ENCODE measurements around the gene FAM13A.
"Not testable (repeated sequence)": the region's sequence is repeated elsewhere in the genome, so short reads cannot be mapped to it uniquely, and the experiment has no call there.

The FAM13A gene

DNA sequence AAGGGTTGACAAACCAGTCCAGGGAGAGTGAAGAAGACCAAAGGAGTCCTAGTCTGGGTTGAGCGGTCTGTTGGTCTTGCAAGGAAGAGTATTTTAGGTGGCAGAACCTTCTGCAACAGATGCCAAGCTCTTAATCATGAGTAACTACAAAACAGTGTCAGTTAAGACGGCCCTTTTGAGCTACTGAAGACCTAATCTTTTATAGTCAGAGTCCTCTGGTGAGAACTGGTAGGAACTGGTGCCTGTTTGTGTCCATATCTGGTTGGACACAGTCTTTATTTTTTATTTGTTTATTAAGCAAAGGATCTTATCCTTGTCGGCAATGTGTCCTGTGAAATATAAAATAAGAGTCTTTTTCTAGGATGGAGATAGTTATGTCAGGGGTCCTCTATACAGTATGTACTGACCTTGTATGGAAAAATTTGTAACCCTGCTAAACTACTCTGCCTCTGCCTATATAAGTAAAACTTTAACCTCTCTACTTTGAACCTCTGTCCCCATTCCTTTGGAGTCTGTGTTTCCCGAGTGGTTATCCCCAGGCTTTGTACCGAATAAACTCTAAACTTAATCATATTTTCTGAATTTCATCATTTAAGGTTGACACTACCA is 47.1 kb downstream of the FAM13A start:
- Histone ChIP-seq H3K4me1 (ENCODE audit: insufficient read depth, poor library complexity, severe bottlenecking) (no peaks in the 10 kb centered on the region), H3K4me3 (ENCODE audit: severe bottlenecking) (no peak overlapping the region), H3K27ac (ENCODE audit: poor library complexity, severe bottlenecking) (no peak overlapping the region), H3K9me3 (ENCODE audit: severe bottlenecking) (peaks cover 2% of the 10 kb centered on the region), H3K27me3 (ENCODE audit: insufficient read depth, poor library complexity, severe bottlenecking) (no peaks in the 10 kb centered on the region), H3K36me3 (ENCODE audit: low read depth) (no peaks in the 10 kb centered on the region)
- DNase-seq (ENCODE audit: low spot score) (no peak), ATAC-seq (ENCODE audit: low read depth) (no peak)
- no peak for TF ChIP-seq CTCF (IDR thresholded peaks at IDR 0.05; ENCODE audit: poor library complexity, severe bottlenecking)

GRCh38 chr4:89009115-89009514 is 47.9 kb downstream of the FAM13A start:
- H3K9me3 ChIP-seq (ENCODE audit: severe bottlenecking), result peaks cover 2% of the 10 kb centered on the region
- TF ChIP-seq CTCF (IDR thresholded peaks at IDR 0.05; ENCODE audit: poor library complexity, severe bottlenecking), result no peak
- H3K27me3 ChIP-seq (ENCODE audit: insufficient read depth, poor library complexity, severe bottlenecking), result no peaks in the 10 kb centered on the region
- no peak for DNase-seq (ENCODE audit: low spot score)
- H3K4me1 ChIP-seq (ENCODE audit: insufficient read depth, poor library complexity, severe bottlenecking), result no peaks in the 10 kb centered on the region
- no peak overlapping the region for H3K27ac ChIP-seq (ENCODE audit: poor library complexity, severe bottlenecking)
- no peaks in the 10 kb centered on the region for H3K36me3 ChIP-seq (ENCODE audit: low read depth)
- no peak for ATAC-seq (ENCODE audit: low read depth)
- H3K4me3 ChIP-seq (ENCODE audit: severe bottlenecking), result no peak overlapping the region

DNA sequence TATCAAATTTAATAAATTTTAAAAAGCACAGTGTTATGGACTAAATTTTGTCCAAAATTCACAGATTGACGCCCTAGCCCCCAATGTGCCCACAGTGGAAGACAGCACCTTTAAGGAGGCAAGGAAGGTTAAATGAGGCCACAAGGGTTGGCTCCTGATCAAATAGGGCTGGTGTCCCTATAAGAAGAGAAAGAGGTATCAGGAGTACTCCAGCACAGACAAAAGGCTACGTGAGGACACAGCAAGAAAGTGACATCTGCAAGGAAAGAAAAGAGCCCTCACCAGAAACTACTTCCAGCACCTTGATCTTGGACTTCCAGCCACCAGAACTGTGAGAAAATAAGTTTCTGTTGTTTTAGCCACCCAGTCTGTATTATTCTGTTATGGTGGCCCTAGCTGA is 48.8 kb downstream of the FAM13A start:
- Histone ChIP-seq H3K4me3 (ENCODE audit: severe bottlenecking) (no peak overlapping the region), H3K27me3 (ENCODE audit: insufficient read depth, poor library complexity, severe bottlenecking) (no peaks in the 10 kb centered on the region), H3K4me1 (ENCODE audit: insufficient read depth, poor library complexity, severe bottlenecking) (no peaks in the 10 kb centered on the region), H3K9me3 (ENCODE audit: severe bottlenecking) (peaks cover 2% of the 10 kb centered on the region), H3K27ac (ENCODE audit: poor library complexity, severe bottlenecking) (no peak overlapping the region), H3K36me3 (ENCODE audit: low read depth) (no peaks in the 10 kb centered on the region)
- no peak for TF ChIP-seq CTCF (IDR thresholded peaks at IDR 0.05; ENCODE audit: poor library complexity, severe bottlenecking)
- ATAC-seq (ENCODE audit: low read depth) (no peak), DNase-seq (ENCODE audit: low spot score) (no peak)

- peaks cover 2% of the 10 kb centered on the region for H3K9me3 ChIP-seq (ENCODE audit: severe bottlenecking)
- TF ChIP-seq CTCF (IDR thresholded peaks at IDR 0.05; ENCODE audit: poor library complexity, severe bottlenecking), result no peak
Observed at GRCh38 chr4:89007338-89007939, 49.5 kb downstream of the FAM13A start.

GRCh38 chr4:89006307-89006706 is 50.7 kb downstream of the FAM13A start:
- ATAC-seq (ENCODE audit: low read depth) (no peak), DNase-seq (ENCODE audit: low spot score) (no peak)
- Histone ChIP-seq H3K4me1 (ENCODE audit: insufficient read depth, poor library complexity, severe bottlenecking) (peaks cover 6% of the 10 kb centered on the region), H3K36me3 (ENCODE audit: low read depth) (no peaks in the 10 kb centered on the region), H3K4me3 (ENCODE audit: severe bottlenecking) (no peak overlapping the region), H3K9me3 (ENCODE audit: severe bottlenecking) (peaks cover 2% of the 10 kb centered on the region), H3K27me3 (ENCODE audit: insufficient read depth, poor library complexity, severe bottlenecking) (no peaks in the 10 kb centered on the region), H3K27ac (ENCODE audit: poor library complexity, severe bottlenecking) (no peak overlapping the region)
- no peak for TF ChIP-seq CTCF (IDR thresholded peaks at IDR 0.05; ENCODE audit: poor library complexity, severe bottlenecking)

More at GRCh38 chr4:89007338-89007939, 49.5 kb downstream of the FAM13A start:
- Histone ChIP-seq H3K4me1 (ENCODE audit: insufficient read depth, poor library complexity, severe bottlenecking) (peaks cover 2% of the 10 kb centered on the region), H3K36me3 (ENCODE audit: low read depth) (no peaks in the 10 kb centered on the region), H3K27ac (ENCODE audit: poor library complexity, severe bottlenecking) (no peak overlapping the region), H3K27me3 (ENCODE audit: insufficient read depth, poor library complexity, severe bottlenecking) (no peaks in the 10 kb centered on the region), H3K4me3 (ENCODE audit: severe bottlenecking) (no peak overlapping the region)
- ATAC-seq (ENCODE audit: low read depth) (no peak), DNase-seq (ENCODE audit: low spot score) (no peak)

DNA sequence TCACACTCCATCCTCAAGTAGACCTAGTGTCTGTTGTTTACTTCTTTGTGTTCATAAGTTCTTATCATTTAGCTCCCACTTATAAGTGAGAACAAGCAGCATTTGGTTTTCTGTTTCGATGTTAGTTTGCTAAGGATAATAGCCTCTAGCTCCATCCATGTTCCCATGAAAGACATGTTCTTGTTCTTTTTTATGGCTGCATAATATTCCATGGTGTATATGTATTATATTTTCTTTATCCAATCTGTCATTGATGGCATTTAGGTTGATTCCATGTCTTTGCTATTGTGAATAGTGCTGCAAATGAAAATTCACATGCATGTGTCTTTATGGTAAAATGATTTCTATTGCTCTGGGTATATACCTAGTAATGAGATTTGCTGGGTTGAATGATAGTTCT is 51.9 kb downstream of the FAM13A start:
- DNase-seq (ENCODE audit: low spot score); H3K9me3 ChIP-seq (ENCODE audit: severe bottlenecking); H3K36me3 ChIP-seq (ENCODE audit: low read depth); ATAC-seq (ENCODE audit: low read depth); H3K27ac ChIP-seq (ENCODE audit: poor library complexity, severe bottlenecking); H3K4me3 ChIP-seq (ENCODE audit: severe bottlenecking); H3K27me3 ChIP-seq (ENCODE audit: insufficient read depth, poor library complexity, severe bottlenecking): not testable (repeated sequence)
- peaks cover 13% of the 10 kb centered on the region for H3K4me1 ChIP-seq (ENCODE audit: insufficient read depth, poor library complexity, severe bottlenecking)
